Endothelial cell (in vitro differentiated cells): ENCODE measurements around the gene DENND1A. TPM values are rescaled to one million over a fixed set of nuclear protein-coding genes. Genes with fewer than 3 reads are reported as not detected.

Experiments used
- DNase-seq: peaks from one replicate; pipeline ENCODE4 v3.0.0; 2021; ENCODE audit warnings: low spot score
- H3K27ac Mint-ChIP-seq: one replicate; pipeline ENCODE4 v1.8.0; 2021; ENCODE audit warnings: mixed read lengths, inconsistent platforms; ENCODE audit not compliant: unreplicated experiment
- H3K27me3 Mint-ChIP-seq: one replicate; pipeline ENCODE4 v1.8.0; 2021; ENCODE audit warnings: mild to moderate bottlenecking, moderate library complexity, mixed read lengths, inconsistent platforms; ENCODE audit not compliant: unreplicated experiment
- H3K36me3 Mint-ChIP-seq: one replicate; pipeline ENCODE4 v1.8.0; 2021; ENCODE audit warnings: mild to moderate bottlenecking, low read depth, mixed read lengths, inconsistent platforms; ENCODE audit not compliant: unreplicated experiment
- H3K4me1 Mint-ChIP-seq: one replicate; pipeline ENCODE4 v1.8.0; 2021; ENCODE audit warnings: mild to moderate bottlenecking, mixed read lengths, inconsistent platforms; ENCODE audit not compliant: unreplicated experiment
- H3K4me3 Mint-ChIP-seq: one replicate; pipeline ENCODE4 v1.8.0; 2021; ENCODE audit warnings: mild to moderate bottlenecking, mixed read lengths, inconsistent platforms; ENCODE audit not compliant: unreplicated experiment
- H3K9me3 Mint-ChIP-seq: one replicate; pipeline ENCODE4 v1.8.0; 2021; ENCODE audit warnings: mixed read lengths, inconsistent platforms; ENCODE audit not compliant: unreplicated experiment
- CTCF ChIP-seq: fragments of 200-600 bp; sonication (generic); IDR thresholded peaks from one replicate; pipeline ENCODE4 v1.5.0; 2021; ENCODE audit warnings: antibody characterized with exemption; ENCODE audit not compliant: unreplicated experiment
- total RNA-seq: library from RNA; stranded (reverse); fragmentation: NEBNext Ultra II Directional; extraction: Animal tissue kit (Norgen Biotek cat#: 25700); gene quantifications from one replicate; pipeline ENCODE4 v1.2.1, GENCODE V29; 2021; ENCODE audit not compliant: unreplicated experiment

The DENND1A gene
- total RNA-seq, 1 donor from 2014 or later = 14.1 TPM

- Mint-ChIP-seq H3K9me3 (peaks cover 4% of the 10 kb centered on the region), H3K27ac (no peak overlapping the region), H3K4me3 (no peak overlapping the region), H3K4me1 (no peaks in the 10 kb centered on the region), H3K36me3 (peaks cover 4% of the 10 kb centered on the region), H3K27me3 (no peaks in the 10 kb centered on the region)
- TF ChIP-seq CTCF = no peak
- no peak for DNase-seq
Observed at GRCh38 chr9:123846966-123847365, 83.0 kb downstream of the DENND1A start.

GRCh38 chr9:123843703-123844102, 86.2 kb downstream of the DENND1A start:
- no peak for TF ChIP-seq CTCF
- Mint-ChIP-seq H3K9me3 (peaks cover 4% of the 10 kb centered on the region), H3K4me3 (no peak overlapping the region), H3K27ac (no peak overlapping the region), H3K4me1 (no peaks in the 10 kb centered on the region), H3K27me3 (no peaks in the 10 kb centered on the region), H3K36me3 (peaks cover 4% of the 10 kb centered on the region)
- DNase-seq = no peak

GRCh38 chr9:123835821-123836220, 94.1 kb downstream of the DENND1A start:
- H3K4me3 Mint-ChIP-seq = no peak overlapping the region
- no peak for DNase-seq
- H3K9me3 Mint-ChIP-seq = no peaks in the 10 kb centered on the region
- H3K4me1 Mint-ChIP-seq = peaks cover 13% of the 10 kb centered on the region
- TF ChIP-seq CTCF = no peak
- no peaks in the 10 kb centered on the region for H3K27me3 Mint-ChIP-seq
- H3K36me3 Mint-ChIP-seq = no peaks in the 10 kb centered on the region
- no peak overlapping the region for H3K27ac Mint-ChIP-seq

GRCh38 chr9:123834889-123835562, 94.9 kb downstream of the DENND1A start:
- peaks cover 13% of the 10 kb centered on the region for H3K4me1 Mint-ChIP-seq
- peak overlapping the region; percentile 16 for H3K4me3 Mint-ChIP-seq
- no peaks in the 10 kb centered on the region for H3K36me3 Mint-ChIP-seq
- H3K9me3 Mint-ChIP-seq = no peaks in the 10 kb centered on the region
- H3K27ac Mint-ChIP-seq = peak overlapping the region; percentile 84
- TF ChIP-seq CTCF = no peak
- no peak for DNase-seq
- no peaks in the 10 kb centered on the region for H3K27me3 Mint-ChIP-seq

- no peak for TF ChIP-seq CTCF
- no peak for DNase-seq
- no peaks in the 10 kb centered on the region for H3K9me3 Mint-ChIP-seq
- no peak overlapping the region for H3K27ac Mint-ChIP-seq
- H3K36me3 Mint-ChIP-seq = no peaks in the 10 kb centered on the region
- H3K27me3 Mint-ChIP-seq = no peaks in the 10 kb centered on the region
- no peak overlapping the region for H3K4me3 Mint-ChIP-seq
- peaks cover 13% of the 10 kb centered on the region for H3K4me1 Mint-ChIP-seq
Observed at GRCh38 chr9:123834218-123834888, 95.6 kb downstream of the DENND1A start.
